Measurements from ENCODE around the gene DCC. TPM values are rescaled to one million over a fixed set of nuclear protein-coding genes. Genes with fewer than 3 reads are reported as not detected.
"Not testable (repeated sequence)": the region's sequence is repeated elsewhere in the genome, so short reads cannot be mapped to it uniquely, and the experiment has no call there.

The DCC gene
- total and polyA plus RNA-seq, 9 of the 15 experiments (the other 6 are each of a cell fraction or from before 2014, with no cell fraction given): not detected

- Histone ChIP-seq H3K4me2 (ENCODE audit: insufficient read depth, low read length) (no peak overlapping the region), H3K27me3 (ENCODE audit: control insufficient read depth in 2 of 2, insufficient read depth in 2 of 2, low read length in 2 of 2) (no peaks in the 10 kb centered on the region), H3K9me1 (ENCODE audit: control insufficient read depth, insufficient read depth, low read length) (no peaks in the 10 kb centered on the region), H3K9ac (ENCODE audit: insufficient read depth in 1 of 2, low read depth in 2 of 2, low read length in 2 of 2) (no peak overlapping the region), H3K27ac (ENCODE audit: extremely low read depth, low read depth, low read length) (no peak overlapping the region), H3K36me3 (ENCODE audit: control insufficient read depth, insufficient read depth, low read length) (no peaks in the 10 kb centered on the region), H3K9me3 (replicated peaks; ENCODE audit: control insufficient read depth, insufficient read depth, low read depth, low read length) (no peaks in the 10 kb centered on the region), H3K79me2 (ENCODE audit: control insufficient read depth, insufficient read depth, low read length) (no peaks in the 10 kb centered on the region), H2AFZ (ENCODE audit: low read depth, low read length) (no peak overlapping the region), H3K4me1 (replicated peaks in 1 of 2; ENCODE audit: control insufficient read depth in 2 of 2, insufficient read depth in 2 of 2, low read length in 2 of 2) (no peaks in the 10 kb centered on the region), H4K20me1 (replicated peaks; ENCODE audit: control insufficient read depth, insufficient read depth, low read length) (no peaks in the 10 kb centered on the region), H3K4me3 (no peak overlapping the region)
- DNase-seq (ENCODE audit: extremely low read depth in 1 of 4, low spot score in 3 of 4) (no peak), ATAC-seq (no peak), FAIRE-seq (no peak)
- intact Hi-C loops (cut with micrococcal nuclease) (no loop called here), in situ Hi-C loops (cut with MboI) (no loop called here)
- TF ChIP-seq RFX1 (IDR thresholded peaks at IDR 0.05) (no peak), BACH1 (tag; IDR thresholded peaks at IDR 0.05) (no peak), MCM2 (IDR thresholded peaks at IDR 0.05; ENCODE audit: low read depth) (no peak), HEY1 (CRISPR knock-in tag; IDR thresholded peaks at IDR 0.05; ENCODE audit: borderline replicate concordance) (no peak), ZSCAN32 (CRISPR knock-in tag; IDR thresholded peaks at IDR 0.05) (no peak), ZNF277 (CRISPR knock-in tag; IDR thresholded peaks at IDR 0.05; ENCODE audit: borderline replicate concordance) (no peak), FOXK2 (conservative IDR thresholded peaks at IDR 0.05 in 1 of 2, IDR thresholded peaks at IDR 0.05 in 1 of 2; ENCODE audit: low read depth in 2 of 2) (no peak), COPS2 (conservative IDR thresholded peaks at IDR 0.05) (no peak), MBD2 (IDR thresholded peaks at IDR 0.05; ENCODE audit: borderline replicate concordance, low read depth) (no peak), ZNF740 (CRISPR knock-in tag; IDR thresholded peaks at IDR 0.05) (no peak), ZNF740 (tag; IDR thresholded peaks at IDR 0.05) (no peak), ZZZ3 (IDR thresholded peaks at IDR 0.05) (no peak), DNMT1 (IDR thresholded peaks at IDR 0.05) (no peak), POLR2AphosphoS5 (IDR thresholded peaks at IDR 0.05; ENCODE audit: control insufficient read depth, insufficient read depth, low read depth, low read length) (no peak), MXI1 (IDR thresholded peaks at IDR 0.05; ENCODE audit: low read depth, low read length) (no peak), HIVEP1 (CRISPR knock-in tag; IDR thresholded peaks at IDR 0.05) (no peak), ARID2 (IDR thresholded peaks at IDR 0.05) (no peak)
- CTCF ChIA-PET (ENCODE audit: low intra/inter-chr PET ratio): no interaction called here
- no TSS peak for BruUV-seq (replicated peaks)
- POLR2A ChIA-PET: no interaction called here
- 0% methylated on average over 1 of the region's 1 CpG for WGBS (ENCODE audit: insufficient coverage, low coverage, missing lambda C conversion rate)
Observed at GRCh38 chr18:52363861-52364260, 23.9 kb downstream of the DCC start.

- H3K4me3 ChIP-seq; in situ Hi-C loops (cut with MboI); H3K27me3 ChIP-seq (ENCODE audit: control insufficient read depth in 2 of 2, insufficient read depth in 2 of 2, low read length in 2 of 2); ATAC-seq; CTCF ChIA-PET (ENCODE audit: low intra/inter-chr PET ratio); BruUV-seq (replicated peaks); H4K20me1 ChIP-seq (replicated peaks; ENCODE audit: control insufficient read depth, insufficient read depth, low read length); H3K27ac ChIP-seq (ENCODE audit: extremely low read depth, low read depth, low read length); H3K4me1 ChIP-seq (replicated peaks in 1 of 2; ENCODE audit: control insufficient read depth in 2 of 2, insufficient read depth in 2 of 2, low read length in 2 of 2); H3K9ac ChIP-seq (ENCODE audit: insufficient read depth in 1 of 2, low read depth in 2 of 2, low read length in 2 of 2); H3K9me1 ChIP-seq (ENCODE audit: control insufficient read depth, insufficient read depth, low read length); FAIRE-seq; intact Hi-C loops (cut with micrococcal nuclease); DNase-seq (ENCODE audit: extremely low read depth in 1 of 4, low spot score in 3 of 4); H3K9me3 ChIP-seq (replicated peaks; ENCODE audit: control insufficient read depth, insufficient read depth, low read depth, low read length); H3K4me2 ChIP-seq (ENCODE audit: insufficient read depth, low read length); POLR2A ChIA-PET; H3K79me2 ChIP-seq (ENCODE audit: control insufficient read depth, insufficient read depth, low read length); H3K36me3 ChIP-seq (ENCODE audit: control insufficient read depth, insufficient read depth, low read length); H2AFZ ChIP-seq (ENCODE audit: low read depth, low read length): not testable (repeated sequence)
- WGBS (ENCODE audit: insufficient coverage, low coverage, missing lambda C conversion rate): 0% methylated on average over 6 of the region's 27 CpGs
Observed at GRCh38 chr18:52366851-52367250, 26.9 kb downstream of the DCC start.

All from K562 (cell line).